ENCODE data around the gene DNAJB5.

GRCh38 chr9:34956648-34957047, 32.9 kb upstream of the DNAJB5 start:
- TF ChIP-seq, protein P1, sequence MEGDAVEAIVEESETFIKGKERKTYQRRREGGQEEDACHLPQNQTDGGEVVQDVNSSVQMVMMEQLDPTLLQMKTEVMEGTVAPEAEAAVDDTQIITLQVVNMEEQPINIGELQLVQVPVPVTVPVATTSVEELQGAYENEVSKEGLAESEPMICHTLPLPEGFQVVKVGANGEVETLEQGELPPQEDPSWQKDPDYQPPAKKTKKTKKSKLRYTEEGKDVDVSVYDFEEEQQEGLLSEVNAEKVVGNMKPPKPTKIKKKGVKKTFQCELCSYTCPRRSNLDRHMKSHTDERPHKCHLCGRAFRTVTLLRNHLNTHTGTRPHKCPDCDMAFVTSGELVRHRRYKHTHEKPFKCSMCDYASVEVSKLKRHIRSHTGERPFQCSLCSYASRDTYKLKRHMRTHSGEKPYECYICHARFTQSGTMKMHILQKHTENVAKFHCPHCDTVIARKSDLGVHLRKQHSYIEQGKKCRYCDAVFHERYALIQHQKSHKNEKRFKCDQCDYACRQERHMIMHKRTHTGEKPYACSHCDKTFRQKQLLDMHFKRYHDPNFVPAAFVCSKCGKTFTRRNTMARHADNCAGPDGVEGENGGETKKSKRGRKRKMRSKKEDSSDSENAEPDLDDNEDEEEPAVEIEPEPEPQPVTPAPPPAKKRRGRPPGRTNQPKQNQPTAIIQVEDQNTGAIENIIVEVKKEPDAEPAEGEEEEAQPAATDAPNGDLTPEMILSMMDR (conservative IDR thresholded peaks at IDR 0.05; ENCODE audit: low read length) = no peak
- TF ChIP-seq EZH2phosphoT487 (IDR thresholded peaks at IDR 0.05; ENCODE audit: borderline replicate concordance) = no peak
